Stimulated activated CD4-positive, alpha-beta T cell treated with anti-CD3 and anti-CD28 coated beads, TNF-alpha, amount 100 ng/mL, for 24 hours (primary cell): ENCODE measurements around the gene SUSD4.
"Not testable (repeated sequence)": the region's sequence is repeated elsewhere in the genome, so short reads cannot be mapped to it uniquely, and the experiment has no call there.

Experiments used
- DNase-seq, 3 experiments: peaks; one replicate each; pipeline ENCODE4 v3.0.0-alpha.2; 2020; ENCODE audit warnings: low read depth in 3 of 3

SUSD4 gene

DNA sequence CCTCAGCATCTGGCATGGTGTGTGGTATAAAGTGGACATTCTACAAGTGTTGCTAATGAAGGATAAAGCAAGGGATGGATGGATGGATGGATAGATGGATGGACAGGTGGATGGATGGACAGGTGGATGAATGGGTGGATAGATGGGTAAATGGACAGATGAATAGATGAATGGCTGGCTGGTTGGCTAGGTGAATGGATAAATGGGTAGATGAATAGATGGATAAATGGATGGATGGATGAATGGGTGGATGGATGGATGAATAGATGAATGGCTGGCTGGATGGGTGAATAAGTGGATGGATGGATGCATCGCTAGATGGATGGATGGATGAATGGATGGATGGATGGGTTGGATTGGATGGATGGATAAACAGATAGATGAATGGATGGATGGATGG is 66.2 kb downstream of the SUSD4 start:
- DNase-seq = no peak

DNA sequence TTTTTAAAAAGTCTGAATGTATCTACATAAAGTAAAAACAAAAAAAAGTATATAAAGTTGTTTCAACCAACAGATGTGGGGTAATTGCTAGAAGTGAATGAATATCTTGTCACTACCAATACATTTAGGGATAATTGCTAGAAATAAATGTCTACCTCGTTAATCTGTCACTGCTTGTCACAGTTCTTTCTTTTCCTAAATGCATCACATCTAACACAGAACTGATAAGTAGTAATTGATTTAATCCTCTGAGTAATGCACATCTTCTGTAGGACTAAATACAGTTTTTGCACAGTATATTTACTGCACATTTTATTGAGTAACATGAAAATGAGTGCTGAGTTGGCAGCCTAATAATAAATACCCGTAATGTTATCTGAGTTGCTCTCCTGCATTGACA is 72.2 kb downstream of the SUSD4 start:
- DNase-seq = no peak

DNA sequence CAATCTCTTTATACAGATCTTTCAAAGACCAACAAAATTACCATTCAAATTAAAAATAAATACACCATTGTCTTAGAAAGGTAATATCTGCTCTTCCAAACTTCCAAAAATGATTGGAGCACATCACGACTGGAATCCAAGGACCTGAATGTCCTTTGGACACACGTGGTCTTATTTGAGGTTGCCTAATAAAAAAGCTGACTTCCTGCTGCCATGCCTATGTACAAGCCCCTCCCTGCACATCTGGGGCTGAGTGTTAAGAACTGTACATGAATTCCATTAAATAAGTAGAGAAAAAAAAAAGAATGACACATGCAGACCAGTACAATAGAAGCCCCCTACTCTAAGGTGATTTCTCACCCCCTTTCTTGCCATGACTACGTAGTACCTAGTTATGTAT is 73.6 kb downstream of the SUSD4 start:
- DNase-seq = no peak

DNA sequence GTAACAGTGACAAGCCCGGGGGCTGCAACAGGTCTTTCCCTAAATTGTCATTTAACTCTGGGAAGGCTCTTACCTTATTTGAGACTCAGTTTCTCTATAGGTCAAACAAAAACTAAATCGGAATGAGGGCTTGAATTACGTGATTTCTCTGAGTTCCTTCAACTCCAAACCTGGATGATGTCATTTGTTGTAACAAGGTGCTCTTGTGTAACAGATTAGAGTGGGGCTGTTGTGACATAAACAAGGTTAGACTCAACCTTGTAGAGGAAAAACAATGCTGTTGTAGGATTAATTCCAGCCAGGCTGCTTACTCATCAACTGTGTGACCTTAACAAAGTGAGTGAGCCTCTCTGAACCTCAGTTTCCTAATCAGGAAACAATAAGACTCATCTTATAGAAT is 74.4 kb downstream of the SUSD4 start:
- no peak for DNase-seq

DNA sequence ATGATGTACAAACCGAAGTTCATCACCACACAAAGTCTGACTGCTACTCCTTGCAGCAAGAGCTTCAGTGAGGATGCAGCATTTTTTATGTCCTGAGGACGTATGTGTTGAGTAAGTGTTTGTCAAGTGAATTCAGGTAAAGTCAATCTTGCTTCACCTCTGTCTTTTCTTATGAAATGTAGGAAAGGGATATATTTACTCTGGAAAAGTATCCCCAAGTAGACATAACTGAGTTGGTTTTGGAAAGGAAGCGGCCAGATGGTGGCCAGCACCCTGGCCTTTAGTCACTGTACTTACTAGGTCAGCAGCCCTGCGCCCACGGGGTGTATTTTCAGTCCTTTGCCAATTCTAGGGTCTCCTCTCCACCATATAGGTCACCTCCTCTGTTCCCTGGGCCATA is 75.2 kb downstream of the SUSD4 start:
- no peak for DNase-seq

DNA sequence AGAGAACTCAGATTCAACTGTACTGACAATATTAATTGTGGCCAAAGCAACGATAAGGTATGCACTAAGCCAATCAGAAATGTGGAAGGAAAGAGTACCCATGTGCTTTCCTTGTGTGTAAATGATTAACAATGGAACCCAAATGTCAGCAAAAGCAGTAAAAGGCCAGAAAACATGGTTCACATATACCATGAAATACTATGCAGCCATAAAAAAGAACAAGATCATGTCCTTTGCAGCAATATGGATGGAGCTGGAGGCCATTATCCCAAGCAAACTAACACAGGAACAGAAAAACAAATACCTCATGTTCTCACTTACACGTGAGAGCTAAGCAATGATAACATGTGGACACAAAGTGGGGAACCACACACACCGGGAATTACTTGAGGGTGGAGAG is 78.5 kb downstream of the SUSD4 start:
- no peak for DNase-seq

DNA sequence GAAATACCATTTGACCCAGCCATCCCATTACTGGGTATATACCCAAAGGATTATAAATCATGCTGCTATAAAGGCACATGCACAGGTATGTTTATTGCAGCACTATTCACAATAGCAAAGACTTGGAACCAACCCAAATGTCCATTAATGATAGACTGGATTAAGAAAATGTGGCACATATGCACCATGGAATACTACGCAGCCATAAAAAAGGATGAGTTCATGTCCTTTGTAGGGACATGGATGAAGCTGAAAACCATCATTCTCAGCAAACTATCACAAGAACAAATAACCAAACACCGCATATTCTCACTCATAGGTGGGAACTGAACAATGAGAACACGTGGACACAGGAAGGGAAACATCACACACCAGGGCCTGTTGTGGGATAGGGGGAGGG is 80.3 kb downstream of the SUSD4 start:
- DNase-seq = not testable (repeated sequence)

DNA sequence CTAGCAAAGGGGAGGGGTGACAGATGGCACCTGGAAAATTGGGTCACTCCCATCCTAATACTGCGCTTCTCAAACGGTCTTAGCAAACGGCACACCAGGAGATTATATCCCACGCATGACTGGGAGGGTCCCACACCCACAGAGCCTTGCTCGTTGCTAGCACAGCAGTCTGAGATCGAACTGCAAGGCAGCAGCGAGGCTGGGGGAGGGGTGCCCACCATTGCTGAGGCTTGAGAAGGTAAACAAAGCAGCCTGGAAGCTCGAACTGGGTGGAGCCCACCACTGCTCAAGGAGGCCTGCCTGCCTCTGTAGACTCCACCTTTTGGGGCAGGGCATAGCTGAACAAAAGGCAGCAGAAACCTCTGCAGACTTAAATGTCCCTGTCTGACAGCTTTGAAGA is 85.7 kb downstream of the SUSD4 start:
- not testable (repeated sequence) for DNase-seq

DNA sequence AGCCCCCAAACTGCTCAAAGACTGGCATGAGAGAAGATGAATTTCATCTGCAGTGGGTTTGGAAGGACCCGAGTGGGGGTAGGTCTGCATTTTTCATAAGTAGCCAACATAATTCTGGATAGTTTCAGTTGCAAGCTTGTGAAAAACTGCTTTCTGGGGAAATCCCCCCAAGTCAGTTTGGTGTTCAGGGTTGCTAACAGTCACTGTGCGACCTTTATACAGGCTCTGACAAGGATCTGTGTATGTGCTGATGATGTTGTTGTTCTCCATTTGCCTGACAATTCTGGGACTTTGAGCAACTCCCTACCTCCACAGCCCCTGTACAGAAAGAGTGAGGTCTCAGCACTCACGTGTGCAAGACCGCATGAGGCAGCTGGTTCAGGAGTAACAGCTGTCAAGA is 87.9 kb downstream of the SUSD4 start:
- no peak for DNase-seq

DNA sequence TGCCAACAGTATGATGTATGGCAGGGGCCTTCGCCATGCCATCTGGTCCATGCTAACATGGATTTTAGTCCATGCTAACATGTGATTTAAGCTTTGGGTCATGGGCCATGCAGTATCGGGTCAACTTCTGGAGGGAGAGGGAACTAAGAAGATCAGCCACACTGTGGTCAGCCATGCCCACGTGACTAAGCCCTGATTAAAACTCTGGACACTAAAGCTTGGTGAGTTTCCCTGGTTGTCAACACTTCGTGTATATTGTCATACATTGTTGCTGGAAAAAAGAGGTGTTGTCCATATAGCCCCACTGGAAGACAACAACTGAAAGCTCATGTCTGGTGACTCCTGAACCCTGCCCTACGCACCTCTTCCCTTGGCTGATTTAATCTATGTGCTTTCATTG is 90.5 kb downstream of the SUSD4 start:
- DNase-seq = no peak

DNA sequence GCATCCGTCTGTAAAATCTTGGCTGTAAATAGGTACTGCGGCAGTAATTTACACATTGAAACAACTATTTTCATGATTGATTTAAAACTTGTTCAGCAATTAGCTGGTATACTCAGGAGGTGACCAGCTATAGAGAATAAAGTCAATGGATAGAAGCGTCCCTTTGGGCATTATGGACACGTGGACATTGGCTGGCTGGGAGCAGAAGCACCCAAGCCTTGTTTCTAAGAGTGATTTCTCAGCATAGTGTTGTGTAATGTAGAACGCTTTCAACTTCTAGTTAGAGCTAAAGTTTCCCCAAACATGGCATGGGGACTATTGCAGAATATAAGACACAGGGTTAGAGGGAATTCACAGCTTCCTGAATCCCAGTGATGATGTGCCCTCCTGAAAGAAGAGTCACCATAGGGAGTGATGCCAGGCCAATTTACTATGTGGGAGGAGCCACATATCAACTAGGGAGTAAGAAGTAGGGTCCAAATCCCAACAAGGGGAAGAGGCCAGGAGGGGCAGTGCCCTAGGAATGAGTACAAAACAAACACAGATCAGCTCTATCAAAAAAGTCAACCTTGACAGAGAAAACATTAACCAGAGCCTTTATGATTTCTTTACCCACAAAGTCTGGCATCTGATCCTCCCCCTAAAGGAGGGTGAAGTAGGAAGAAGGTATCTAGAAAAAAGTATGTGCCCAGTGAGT is 92.7 kb downstream of the SUSD4 start:
- DNase-seq = no peak

DNA sequence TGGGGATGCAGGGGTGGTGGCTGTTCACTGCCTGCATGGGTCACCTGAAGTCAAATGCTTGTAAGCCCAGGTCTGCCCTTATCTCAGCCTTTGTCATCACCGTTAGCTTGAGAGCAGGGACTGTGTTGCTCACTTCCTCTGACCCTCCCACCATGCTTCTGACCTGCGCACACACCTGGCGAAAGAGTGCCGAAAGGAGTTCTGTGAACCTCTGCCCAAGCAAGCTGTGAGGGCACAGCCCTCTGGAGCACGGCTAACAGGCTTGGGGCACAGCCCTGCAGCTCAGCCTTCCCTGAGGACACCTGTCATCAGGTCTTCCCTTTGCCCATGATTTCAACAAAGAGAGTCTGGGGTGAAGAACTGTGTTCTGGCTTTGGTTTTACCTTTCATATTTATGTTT is 93.8 kb downstream of the SUSD4 start:
- no peak for DNase-seq

DNA sequence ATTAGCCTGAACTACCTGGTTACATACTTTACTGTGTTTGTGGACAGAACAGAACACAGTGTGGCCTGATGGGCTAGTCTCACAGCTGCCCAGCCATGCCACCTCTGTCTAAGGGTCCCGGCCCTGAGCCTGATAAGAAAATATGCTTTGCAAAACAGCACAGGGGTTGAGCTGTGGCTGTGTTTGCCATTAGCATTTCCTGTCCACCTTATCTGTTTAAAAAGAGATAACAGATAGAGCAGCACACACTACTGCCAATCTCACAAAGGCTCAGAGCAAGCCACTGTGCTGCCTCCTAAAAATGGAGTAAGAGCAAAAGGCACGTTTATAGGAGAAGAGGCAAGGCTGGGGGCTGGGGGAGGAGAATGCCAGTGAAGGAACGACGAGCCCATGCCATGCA is 95.0 kb downstream of the SUSD4 start:
- no peak for DNase-seq

DNA sequence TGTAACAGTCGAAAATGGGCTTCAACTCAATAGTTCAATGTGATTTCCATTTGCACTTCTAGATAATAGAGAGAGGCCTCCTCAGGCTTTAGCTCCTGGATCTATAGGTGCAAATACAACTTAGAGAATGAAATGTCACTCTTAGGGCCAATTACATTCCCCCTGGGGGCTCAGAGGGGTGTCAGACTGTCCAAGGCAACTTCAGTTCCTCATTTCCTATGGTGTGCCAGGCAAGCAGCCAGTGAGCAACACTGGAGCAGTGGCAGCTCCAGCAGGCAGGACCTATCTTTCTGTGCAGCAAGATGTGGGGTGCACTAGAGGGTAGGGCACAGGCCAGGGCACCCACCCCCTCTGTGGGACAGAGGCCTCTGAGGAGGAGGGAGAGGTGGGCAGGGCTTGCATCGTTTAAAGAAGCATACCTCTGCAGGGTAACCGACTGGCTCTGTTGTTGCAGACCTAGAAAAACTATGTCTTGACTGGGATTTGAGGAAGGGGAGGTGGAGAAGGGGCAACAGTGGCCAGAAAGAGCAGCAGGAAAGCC is 97.3 kb downstream of the SUSD4 start:
- no peak for DNase-seq

DNA sequence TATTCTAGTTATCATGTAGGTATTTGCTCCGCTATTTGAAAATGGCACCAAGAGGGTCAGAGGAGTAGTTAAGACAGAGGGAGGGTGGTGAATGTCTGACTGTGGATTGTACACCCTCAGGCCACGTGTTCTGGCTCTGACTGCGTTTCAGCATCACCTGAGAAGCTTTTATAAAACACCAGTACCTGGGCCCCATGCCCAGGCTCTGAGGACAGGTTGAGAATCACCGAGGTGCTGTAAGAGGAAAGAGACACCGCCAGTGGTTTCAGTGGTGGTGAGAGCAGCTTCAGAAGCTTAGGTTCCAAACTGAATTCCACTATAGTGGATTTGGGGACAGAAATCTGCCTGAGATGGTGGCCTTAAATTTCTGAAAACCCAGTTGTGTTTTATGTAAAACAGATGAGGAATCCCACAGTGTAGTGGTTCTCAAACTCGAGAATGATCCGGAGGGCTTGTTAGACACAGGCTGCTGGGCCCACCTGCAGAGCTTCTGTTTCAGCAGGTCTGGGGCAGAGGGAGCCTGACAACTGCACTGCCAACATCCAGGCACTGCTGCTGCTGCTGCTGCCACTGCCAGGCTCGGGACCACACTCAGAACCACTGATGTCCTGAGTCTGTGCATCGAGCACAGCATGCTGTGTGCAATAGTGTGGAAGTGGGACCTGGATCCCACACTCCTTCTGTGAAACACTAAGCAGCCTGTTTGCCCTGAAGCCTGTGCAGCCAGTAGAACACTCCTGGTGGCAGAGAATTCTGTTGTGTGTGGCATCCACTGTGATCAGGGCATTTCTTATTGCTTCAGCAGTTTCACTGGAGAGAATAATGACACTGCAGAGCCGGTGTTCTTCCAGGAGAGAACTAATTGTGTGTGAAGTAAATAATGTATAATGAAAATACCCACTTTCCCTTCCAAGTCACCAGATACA is 98.7 kb downstream of the SUSD4 start:
- DNase-seq = no peak

DNA sequence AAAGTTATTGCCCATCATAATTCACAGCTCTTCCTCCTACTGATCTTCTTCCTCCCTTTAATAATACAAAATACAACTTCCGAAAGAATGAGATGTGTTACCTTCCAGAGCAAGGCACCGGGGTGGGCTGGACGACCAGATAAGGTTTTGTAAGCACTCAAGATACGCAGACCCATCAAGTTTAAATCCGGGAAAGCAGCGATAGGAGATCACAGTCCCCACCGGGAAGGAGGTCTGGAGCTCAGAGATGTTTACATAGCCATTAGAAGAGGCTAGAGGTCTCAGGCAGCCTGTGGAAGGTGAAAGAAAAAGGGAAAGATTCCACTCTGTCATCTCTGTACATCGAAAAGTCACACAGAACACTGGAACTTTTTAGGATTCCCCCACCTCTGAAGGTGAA is 99.4 kb downstream of the SUSD4 start:
- DNase-seq = no peak

DNA sequence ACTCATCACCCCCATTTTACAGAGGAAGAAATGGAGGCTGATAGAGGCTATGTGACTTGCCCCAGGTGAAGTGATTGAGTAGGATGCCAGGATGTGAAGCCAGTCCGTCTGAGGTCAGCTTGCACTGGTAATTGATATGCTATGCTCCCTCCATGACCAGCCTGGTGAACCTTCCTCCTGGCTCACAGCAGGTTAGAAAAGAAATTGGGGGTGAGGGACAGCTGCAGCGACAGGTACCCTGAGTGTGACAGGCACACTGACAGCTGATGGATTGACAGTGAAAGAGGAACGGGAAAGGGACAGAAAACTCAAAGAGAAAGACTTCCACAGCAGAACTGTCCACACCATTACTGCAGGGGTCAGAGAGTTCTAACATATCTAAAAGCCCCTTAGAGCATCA is 102.1 kb downstream of the SUSD4 start:
- no peak for DNase-seq

DNA sequence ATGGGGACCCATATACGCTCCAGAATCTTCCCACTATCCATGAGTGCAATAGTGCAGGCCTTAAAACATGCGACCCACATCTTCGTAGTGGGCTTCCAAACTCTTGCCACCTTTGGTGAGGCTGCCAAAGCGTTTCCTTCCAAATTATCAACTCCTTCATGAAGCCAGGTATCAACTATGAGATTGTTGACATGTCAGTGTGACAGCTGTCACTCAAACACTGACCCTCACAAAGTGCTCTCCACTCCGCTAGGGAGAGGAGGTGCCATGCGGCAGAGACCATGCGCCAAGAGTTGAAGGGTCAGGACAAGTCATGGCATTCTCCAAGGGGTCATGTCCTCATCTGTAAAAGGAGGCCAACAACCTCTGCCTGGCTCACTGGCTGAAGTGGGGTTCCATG is 103.3 kb downstream of the SUSD4 start:
- DNase-seq = no peak

DNA sequence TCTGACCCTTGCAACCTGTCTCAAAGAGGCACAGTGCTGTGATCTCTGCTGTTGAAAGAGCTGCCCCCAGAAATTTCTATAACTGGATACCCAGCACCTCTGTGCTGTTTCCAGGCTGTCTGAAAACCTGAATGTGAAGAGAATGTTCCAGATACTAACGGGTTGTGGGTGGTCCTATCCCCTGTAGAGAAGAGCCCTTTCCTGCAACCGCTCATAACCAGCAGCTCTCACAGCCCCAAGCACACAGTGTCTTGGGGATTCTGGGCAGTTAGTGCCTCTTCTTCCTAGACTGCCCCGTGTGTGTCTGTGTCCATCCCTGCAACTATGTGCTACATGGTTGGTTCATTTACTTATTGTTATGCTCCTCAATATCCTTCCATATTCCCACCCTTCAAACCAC is 104.5 kb downstream of the SUSD4 start:
- DNase-seq = no peak

DNA sequence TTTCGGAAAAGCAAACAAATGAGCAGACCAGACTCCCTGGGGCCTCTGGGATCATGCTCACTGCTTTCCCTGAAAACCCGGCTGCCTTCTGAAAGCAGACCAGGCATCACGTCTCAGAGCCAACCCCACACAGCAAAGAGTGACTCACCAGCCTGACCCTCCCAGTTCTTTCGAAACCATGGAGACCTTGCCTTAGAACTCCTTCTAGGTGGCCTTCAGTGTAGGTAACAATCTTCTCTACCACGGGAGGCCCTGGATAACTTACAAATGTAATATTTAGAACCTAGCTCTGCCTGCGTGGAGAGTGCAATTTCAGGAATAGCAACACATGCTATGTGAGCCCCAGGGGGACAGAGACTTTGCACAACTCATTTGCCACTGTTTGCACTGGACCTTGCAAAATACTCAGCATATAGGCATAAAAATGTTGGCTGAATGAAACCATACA is 105.2 kb downstream of the SUSD4 start:
- DNase-seq = no peak

DNA sequence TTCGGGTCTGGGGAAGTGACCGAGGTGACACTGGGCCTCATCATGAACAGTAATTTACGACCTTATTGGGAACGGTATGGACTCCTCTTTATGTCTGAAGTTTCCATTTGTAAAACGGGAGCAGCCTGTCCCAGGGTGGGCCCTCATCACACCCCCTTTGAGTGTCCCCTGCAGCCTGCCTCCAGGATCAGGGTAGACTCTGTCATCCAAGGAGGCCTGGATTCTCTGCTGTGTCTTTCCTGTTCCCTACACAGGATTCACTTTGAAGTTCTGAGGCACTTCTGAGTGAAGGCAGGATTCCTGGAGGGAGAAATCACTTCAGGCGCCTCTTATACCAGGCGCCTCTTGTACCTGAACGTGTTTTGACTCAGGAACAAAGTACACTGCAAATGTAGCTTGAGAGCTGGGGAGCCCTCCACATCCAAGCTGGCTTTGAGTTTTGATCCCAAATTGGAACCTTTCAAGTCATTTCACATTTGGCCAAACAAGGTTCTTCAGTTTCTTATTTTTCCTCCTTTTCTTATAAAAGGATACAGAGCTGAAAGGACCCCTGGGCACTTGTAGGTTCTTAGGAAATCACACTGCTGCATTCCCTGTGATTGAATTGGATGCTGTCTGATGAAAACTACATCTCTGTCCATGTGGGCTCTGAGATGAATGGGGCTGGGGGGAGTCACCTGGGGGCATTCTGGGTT is 106.0 kb downstream of the SUSD4 start:
- no peak for DNase-seq

DNA sequence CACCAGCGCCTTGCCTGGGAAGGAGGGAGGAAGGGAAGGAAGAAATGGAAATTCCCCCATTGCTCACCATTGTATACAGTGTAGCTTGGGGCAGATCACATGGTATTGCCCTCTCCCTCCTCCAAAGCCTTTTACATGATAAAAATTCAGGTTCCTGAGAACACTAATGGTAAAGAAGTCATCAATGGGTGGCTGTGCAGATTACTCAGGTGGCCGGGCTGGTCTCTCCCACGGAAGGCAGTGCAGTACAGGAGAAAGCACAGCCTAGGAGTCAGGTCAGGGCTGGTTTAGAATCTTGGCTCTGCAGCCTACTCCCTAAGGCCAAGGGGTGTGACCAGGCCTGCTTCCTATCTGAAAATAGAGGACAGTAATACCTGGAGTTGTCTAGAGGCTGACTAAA is 107.9 kb downstream of the SUSD4 start:
- no peak for DNase-seq
